ENCODE results near the gene REPIN1.

- TF ChIP-seq POLR2AphosphoS5 (IDR thresholded peaks at IDR 0.05; ENCODE audit: low read depth, low read length), result no peak
- TF ChIP-seq EZH2 (IDR thresholded peaks at IDR 0.05), result no peak
- TF ChIP-seq ZFX (IDR thresholded peaks at IDR 0.05), result no peak
- TF ChIP-seq CTCF (IDR thresholded peaks at IDR 0.05 in 2 of 3, conservative IDR thresholded peaks at IDR 0.05 in 1 of 3; ENCODE audit: borderline replicate concordance in 1 of 3, insufficient read depth in 1 of 3, low read depth in 2 of 3, low read length in 2 of 3), result no peak
- TF ChIP-seq TCF7L2 (IDR thresholded peaks at IDR 0.05; ENCODE audit: borderline replicate concordance, extremely low read depth, insufficient read depth, insufficient read length), result no peak
- no peak for TF ChIP-seq SIN3A (IDR thresholded peaks at IDR 0.05; ENCODE audit: low read depth)
Measured at GRCh38 chr7:150413640-150414081, 45.0 kb downstream of the REPIN1 start.
